GM19463 (cell line): ENCODE data around the gene CLDN6.
A peak's percentile ranks its signal among the peaks of the same experiment; 100 is the strongest.
"Not testable (repeated sequence)": the region's sequence is repeated elsewhere in the genome, so short reads cannot be mapped to it uniquely, and the experiment has no call there.

Source experiments
- ATAC-seq: cut with Tn5 transposase; IDR thresholded peaks from one replicate; pipeline ENCODE4 v1.9.1; 2021; ENCODE audit warnings: mild to moderate bottlenecking, moderate library complexity; ENCODE audit not compliant: unreplicated experiment

Gene CLDN6, protein sequence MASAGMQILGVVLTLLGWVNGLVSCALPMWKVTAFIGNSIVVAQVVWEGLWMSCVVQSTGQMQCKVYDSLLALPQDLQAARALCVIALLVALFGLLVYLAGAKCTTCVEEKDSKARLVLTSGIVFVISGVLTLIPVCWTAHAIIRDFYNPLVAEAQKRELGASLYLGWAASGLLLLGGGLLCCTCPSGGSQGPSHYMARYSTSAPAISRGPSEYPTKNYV

DNA sequence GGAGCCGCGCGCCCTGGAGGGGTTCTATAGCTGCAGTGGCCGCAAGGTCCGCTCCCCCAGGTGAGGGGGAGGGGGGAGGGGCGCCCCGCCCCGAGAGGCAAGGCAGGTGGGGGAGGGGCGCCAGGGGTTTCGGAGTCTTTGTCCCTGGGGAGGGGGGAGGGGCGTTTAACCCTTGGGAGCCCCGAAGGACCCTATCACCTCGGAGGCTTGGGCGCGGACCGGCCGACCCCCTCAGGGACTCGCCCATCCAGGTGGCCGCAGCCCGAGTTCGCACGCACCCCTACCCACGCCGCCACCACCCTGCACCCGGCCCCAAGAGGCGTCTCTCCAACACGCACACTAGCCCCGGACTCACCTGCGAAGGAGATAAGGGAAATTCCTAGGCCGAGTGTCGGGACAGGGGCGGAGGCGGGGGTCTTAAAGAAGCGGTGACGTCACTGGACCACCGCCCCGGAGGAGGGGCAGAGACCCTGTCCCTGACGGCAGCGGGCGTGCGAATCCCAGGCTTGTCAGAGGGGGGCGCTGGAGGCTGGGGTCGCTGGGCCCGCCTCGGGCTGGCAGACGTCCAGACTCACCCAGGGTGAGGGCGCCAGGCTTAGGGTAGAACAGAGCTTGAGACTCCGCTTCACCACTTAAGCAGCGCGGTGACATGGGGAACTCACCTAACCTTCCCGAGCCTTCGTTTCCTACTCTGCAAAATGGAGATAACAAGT, at the start of gene CLDN6:
Gene CLDN6, minus strand, starts transcription at position 390 of the 713 bp plus-strand sequence. CDS start 2,162 bp downstream, outside the sequence.
- ATAC-seq, result no peak

DNA sequence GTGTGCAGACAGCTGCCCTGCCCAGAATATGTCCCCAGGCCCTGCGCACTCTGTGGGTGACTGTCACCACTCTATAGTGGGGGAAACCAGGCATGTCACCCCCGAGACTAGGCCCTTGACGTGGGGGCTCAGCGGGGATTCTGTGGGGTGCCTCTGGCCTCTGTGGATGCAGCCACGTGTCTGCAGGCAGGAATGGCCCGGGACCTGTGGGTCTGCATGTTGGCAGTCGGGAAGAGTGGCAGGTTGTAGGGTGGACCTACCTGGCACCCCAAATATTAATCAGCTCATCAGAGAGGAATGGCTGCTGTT, 48.4 kb upstream of the CLDN6 start:
- ATAC-seq, result no peak

DNA sequence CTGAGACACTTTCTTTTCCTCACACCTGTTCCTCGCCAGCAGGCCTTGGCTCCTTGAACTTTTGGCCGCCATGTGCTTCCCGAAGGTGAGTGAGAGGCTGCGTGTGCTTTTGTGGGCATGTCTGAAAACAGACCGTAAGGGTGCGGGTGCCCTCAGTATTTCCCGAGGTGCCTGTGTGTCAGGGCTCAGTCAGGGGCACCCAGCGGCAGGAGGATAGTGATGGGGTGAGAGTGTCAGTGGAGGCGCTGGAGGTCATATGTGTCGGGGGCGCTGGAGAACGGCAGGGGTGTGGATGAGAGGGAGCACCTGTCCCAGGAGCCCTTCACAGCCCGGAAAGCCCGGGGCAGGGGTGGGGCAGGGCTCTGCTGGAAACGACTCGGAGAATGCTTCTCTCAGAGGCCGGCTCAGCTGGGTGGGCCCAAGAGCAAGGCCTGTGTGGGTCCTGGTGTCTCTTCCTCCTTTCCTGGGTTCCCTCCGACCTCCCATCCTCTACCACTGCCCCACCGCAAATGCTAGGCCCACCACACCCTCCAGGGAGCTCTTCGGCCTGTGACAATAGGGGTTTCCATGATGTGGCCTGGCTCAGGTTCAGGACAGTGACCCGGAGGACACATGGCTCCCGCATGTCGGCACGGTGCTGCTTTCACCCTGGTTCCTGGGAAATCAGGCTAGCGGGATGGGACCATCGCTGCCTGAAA, 47.9 kb upstream of the CLDN6 start:
- ATAC-seq, result peak; percentile 12

DNA sequence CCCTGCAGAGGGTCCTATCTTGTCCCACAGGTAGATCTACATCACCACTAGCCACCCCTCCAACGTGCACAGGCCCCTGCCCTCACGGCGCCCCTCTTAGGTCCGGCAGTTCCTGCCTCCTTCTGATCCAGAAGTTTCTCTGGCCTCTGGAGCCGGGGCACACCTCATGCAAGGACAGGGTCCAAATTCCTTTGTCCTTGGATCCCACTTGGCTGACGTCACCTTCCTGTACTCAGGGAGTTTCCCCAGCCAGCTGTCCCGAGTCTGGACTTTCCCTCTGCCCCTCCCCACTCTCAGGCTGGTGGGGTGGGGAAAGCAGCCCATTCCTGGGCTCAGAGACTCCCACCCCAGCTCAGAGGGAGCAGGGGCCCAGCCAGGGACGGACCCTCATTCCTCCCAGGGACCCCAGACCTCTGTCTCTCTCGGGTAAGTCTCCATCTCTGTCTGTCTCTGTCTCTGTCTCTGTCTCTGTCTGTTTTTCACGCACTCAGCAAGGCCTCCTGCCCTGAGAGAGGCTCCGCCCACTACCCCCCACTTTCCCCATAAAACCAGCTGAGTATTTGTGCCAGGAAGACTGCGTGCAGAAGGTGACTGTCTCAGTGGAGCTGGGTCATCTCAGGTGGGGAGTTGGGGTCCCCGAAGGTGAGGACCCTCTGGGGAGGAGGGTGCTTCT, 47.2 kb upstream of the CLDN6 start, which contains the start of gene IL32:
Gene IL32, plus strand, starts transcription at position 572 of the 673 bp plus-strand sequence. CDS start 172 bp downstream, outside the sequence.
- ATAC-seq, result peak; percentile 54

DNA sequence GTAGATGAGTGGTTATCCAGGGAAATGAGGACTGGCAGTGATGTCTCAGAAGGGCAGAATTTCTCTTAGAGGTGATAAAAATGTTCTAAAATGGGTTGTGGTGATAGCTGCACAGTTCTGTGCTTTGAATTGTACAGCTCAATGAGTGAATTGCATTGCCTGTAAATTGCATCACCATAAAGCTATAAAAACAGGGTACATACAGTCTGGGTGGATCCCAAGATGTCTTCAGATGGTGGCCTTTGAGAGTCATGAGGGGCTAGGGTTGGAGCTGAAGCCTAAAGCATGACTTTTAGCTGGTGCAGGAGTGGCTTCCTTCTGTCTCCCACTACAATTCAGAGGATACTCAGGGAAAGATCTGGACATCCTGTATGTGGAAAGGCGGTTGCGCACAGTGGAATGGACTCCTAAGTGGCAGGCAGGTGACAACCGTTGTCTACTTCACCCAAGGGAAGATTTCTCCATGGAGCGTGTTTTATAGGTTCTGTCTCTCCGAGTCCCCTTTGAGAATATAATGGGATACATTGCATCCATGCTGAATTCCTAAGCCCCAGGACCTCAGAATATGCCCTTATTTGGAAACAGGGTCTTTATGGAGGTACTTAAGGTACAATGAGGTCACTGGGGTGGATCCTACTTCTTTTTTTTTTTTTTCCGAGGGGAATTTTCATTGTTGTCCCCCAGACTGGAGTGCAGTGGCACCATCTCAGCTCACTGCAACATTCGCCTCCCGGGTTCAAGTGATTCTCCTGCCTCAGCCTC, 45.8 kb upstream of the CLDN6 start:
- ATAC-seq, result no peak

DNA sequence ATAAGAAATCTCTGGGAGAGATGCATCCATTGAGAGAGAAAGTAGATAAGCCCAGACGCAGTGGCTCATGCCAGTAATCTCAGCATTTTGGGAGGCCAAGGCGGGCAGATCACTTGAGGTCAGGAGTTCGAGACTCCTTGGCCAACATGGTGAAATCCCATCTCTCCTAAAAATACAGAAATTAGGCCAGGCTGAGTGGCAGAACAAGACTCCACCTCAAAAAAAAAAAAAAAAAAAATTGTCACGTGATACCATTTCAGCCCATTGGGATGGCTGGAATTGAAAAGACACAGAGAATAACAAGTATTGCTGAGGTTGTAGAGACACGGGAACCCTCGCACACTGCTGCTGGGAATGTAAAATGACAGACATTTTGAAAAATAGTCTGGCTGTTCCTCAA, 44.6 kb upstream of the CLDN6 start:
- no peak for ATAC-seq

DNA sequence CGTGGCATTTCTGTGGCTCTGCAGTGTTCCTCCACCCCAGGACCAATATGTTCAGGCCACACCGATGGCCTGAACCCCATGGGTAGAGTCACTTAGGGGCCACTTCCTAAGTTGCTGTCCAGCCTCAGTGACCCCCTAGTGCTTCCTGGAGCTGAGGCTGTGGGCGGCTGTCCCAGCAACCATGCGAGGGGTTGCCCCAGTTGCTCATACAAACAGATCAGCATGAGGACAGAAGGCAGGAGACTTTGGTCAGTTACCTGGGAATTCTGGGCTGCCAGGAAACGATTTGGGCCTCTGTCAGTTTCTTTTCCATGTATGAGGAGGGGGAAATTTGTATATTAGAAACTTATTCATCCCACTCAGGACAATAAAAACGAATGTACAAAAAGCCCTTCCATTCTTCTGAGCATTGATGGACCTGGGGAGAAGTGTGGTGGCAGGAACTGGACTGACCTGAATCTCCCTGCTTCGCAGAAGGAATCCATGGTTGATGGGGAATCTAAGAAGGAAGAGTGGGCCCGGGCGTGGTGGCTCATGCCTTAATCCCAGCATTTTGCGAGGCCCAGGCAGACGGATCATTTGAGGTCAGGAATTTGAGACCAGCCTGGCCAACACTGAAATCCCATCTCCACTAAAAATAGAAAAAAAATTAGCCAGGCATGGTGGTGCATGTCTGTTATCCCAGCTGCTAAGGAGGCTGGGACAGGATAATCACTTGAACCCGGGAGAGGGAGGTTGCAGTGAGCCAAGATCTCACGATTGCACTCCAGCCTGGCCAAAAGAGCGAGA, 42.5 kb upstream of the CLDN6 start:
- no peak for ATAC-seq

DNA sequence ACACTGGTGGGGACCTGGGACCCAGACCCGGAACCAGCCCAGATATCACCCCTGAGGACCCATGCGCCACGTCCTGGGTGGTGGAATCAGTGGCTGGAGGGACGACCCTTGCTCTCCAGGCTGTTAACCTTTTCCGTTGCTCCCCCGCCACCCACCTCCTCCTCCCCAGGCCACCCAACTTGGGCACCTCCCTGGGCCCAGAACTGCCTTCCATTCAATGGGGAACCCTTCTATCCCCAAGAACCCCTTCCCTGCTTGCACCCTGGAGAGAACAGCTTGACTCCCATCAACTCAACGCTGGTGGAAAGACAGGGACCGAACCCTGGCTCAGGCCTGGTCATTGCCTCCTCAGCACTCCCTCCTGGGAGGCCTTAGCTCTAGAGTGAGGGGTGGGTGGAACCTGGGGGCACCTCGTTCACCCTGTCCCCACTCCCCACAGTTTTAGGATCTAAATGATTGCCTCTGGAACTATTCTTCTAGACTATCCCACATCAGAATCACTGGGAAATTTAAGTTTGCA, 41.8 kb upstream of the CLDN6 start:
- no peak for ATAC-seq

DNA sequence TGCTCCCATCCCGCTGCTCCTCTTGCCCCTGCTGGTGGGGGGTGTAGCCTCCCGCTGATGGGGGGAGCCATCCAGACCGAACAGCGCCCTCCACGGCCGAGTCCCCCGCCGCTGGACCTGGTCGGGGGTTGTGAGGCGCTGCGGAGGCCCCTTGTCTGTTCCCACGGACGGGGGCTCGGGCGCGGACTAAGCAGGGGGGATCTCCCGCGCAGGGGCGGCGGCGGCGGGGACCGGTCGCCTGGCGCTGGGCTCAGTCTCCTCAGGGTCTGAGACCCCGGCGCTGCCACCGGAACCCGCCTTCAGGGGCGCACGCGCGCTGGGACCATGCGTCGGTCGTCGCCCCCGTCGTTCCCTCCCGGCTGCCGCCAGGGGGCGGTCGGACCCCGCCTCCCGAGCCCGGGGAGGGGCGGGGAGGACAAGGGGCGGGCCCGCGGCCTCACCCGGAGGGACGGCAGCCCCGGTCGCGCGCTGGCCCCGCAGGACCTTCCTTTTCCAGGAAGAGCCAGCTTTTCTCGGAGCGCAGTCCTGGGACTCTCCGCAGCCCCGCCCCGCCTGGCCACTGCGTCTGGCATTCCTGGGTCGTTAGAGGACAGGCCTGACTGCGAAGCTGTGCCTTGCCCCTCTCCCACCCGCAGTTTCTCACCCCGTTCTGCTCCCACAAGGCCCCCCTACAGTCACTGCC, 41.2 kb upstream of the CLDN6 start:
- peak; percentile 83 for ATAC-seq

DNA sequence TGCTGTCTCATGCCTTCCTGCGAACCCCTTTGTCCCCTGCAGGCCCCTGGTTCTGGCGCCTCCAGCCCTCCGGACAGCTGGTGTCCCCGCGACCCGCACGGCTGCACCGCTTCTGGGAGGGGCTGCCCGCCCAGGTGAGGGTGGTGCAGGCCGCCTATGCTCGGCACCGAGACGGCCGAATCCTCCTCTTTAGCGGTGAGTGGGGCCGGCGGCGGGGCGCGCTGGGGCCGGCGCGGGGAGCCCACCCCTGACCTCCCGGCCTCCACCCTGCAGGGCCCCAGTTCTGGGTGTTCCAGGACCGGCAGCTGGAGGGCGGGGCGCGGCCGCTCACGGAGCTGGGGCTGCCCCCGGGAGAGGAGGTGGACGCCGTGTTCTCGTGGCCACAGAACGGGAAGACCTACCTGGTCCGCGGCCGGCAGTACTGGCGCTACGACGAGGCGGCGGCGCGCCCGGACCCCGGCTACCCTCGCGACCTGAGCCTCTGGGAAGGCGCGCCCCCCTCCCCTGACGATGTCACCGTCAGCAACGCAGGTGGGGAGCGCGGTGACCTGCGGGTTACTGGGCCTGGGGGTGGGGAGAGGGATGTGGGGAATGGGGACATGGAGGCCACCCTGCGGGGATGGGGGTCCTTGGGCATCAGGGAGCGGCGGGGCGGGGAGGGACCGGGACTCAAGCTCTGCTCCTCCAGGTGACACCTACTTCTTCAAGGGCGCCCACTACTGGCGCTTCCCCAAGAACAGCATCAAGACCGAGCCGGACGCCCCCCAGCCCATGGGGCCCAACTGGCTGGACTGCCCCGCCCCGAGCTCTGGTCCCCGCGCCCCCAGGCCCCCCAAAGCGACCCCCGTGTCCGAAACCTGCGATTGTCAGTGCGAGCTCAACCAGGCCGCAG, 40.4 kb upstream of the CLDN6 start:
- ATAC-seq, result peak; percentile 23

DNA sequence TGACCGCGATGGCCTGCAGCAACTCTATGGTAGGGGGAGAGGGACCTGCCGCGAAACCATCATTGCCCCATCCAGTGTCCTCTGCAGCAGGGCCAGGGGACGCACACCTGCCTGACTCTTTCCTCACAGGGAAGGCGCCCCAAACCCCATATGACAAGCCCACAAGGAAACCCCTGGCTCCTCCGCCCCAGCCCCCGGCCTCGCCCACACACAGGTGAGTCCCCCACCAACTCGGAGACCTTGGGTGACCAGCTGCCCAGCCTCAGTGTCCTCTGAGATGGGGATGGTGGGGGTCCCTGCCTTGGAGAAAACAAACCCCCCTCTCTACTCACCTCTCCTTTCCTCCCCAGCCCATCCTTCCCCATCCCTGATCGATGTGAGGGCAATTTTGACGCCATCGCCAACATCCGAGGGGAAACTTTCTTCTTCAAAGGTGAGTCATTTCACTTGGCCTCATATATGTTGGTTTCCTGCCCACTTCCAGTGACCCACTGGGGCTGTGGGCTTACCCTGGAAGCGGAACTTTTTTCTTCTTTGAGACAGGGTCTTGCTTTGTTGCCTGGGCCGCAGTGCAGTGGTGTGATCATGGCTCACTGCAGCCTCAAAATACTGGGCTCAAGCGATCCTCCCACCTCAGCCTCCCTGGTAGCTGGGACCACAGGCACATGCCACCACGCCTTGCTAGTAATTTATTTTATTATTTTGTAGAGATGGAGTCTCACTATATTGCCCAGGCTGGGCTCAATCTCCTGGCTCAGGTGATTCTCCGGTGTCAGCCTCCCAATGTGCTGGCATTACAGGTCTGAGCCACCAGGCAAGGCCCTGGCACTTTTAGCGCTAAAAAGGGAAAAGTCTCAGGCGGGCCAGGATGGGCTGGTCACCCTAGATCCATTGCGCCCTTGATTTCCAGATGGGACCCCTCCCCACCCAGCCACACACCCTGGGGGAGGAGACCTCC, 39.5 kb upstream of the CLDN6 start:
- no peak for ATAC-seq

DNA sequence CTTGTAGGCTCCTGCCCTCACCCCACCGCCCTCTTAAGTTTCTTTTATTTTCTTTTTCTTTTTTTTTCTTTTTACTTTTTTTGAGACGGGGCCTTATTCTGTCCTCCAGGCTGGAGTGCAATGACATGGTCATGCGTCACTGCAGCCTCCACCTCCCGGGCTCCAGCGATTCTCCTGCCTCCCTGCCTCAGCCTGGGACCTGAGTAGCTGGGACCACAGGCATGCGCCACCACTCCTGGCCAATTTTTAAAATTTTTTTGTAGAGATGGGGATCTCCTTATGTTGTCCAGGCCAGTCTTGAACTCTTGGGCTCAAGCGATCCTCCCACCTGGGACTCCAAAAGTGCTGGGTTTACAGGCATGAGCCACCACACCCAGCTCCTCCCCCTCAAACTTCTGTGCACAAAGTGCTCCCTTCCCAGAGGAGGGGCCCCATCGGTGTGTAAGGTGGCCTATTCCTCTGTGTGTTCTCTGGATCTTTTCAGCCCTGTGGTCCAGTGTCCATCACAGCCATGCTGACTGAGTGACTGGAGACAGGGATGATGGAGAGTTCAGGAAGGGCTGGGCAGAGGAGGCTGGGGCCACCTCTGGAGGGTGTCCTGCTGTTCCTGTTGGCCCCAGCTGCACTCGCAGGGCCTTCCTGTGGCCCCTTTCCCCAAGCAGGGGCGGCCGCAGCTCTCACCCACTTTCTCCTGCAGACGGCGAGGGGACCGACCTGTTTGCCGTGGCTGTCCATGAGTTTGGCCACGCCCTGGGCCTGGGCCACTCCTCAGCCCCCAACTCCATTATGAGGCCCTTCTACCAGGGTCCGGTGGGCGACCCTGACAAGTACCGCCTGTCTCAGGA, 38.6 kb upstream of the CLDN6 start:
- no peak for ATAC-seq

DNA sequence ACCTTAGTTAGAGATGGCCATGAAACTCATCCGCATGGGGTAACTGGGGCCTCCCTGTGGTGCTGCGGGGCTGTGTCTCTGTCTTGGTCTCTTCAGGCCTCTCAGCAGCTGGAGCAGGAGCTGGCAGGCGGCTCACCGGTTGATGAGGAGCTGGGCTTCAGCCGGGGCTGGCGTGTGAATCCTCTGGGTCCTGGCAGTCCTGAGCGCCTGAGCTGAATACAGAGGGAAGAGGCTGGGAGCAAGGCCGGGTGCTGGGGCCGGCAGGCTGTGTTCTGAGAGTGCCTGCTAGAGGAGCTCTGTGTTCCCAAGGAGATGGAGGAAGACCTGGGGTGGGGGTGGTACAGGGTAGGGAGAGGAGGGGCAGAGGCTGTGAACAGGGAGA, 37.7 kb upstream of the CLDN6 start:
- not testable (repeated sequence) for ATAC-seq

DNA sequence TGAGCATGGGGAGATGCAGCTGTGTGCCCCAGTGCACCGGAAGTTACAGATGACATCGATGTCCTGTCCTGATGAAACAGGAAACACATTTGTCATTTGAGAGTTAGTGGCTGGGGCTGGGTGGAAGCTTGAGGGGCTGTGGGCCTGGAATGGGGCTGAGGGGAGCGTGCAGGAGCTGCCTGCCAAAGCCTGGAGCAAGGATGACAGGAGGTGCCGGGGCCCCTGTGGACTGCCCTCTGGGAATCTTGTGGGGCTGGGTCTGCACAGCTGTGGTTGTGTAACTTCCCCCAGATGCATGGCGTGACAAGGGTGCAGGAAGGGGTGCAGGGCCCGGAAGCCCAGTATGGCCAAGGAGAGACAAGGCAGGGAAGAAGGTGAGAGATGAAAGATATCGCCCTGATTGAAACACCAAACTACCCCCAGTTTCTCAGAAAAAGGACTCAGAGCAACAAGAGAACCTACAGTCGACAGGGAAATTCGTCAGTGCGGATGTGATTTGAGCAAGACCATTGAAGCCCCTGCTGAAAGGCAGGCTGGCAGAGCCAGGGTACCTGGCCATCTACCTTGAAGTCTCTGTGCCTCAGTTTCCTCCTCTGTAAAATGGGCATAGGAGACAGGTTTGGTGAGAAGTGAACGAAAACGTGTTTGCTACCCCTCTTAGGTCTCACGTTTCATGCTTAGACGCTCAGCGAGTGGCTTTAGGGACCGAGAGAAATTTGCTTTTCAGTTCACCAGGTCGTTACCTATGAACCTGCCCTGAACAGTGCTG, 37.2 kb upstream of the CLDN6 start:
- ATAC-seq, result no peak

DNA sequence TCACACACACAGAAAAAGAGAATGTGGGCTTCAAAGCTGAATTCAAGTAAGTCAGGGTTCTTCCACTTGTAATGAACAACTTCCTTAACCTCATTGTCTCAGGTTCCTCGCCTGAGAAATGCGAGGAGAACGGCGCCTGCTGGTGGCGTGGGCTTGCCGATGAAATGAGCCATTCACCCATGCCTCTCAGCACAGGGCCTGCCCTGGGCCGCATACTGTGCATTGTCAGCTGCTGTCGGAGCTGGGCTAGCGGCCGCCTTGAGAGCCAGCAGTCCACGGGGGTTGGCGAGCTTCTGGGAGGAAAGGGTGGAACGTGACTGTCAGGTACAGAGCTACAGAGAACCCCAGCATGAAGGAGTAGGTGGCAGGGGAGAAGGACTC, 35.3 kb upstream of the CLDN6 start:
- ATAC-seq, result not testable (repeated sequence)
